Common myeloid progenitor, CD34-positive (primary cell): ENCODE results near the gene SLC2A4.

ENCODE experiments used
- CTCF ChIA-PET: fragments of 350-600 bp; sonication (Branson Sonifier 250); formaldehyde crosslinking; loops from one replicate; lab custom pipeline; 2021; ENCODE audit warnings: antibody characterized with exemption; lab: Charles Lee
- POLR2A ChIA-PET: fragments of 350-600 bp; sonication (Branson Sonifier 250); formaldehyde crosslinking; loops from one replicate; lab custom pipeline; 2021; ENCODE audit warnings: antibody characterized with exemption; lab: Charles Lee
- DNase-seq, 3 donors: peaks; one replicate each; pipeline versions ENCODE4 v3.0.0 to v3.0.0-alpha.2; 2013
- H3K27ac ChIP-seq, 2 experiments: 1 replicate in 1 of 2; 2 replicates in 1 of 2; pipeline ENCODE4 v1.7.0; 2013; ENCODE audit warnings: inconsistent platforms in 2 of 2, low read length in 2 of 2, mild to moderate bottlenecking in 2 of 2, low read depth in 1 of 2, moderate library complexity in 1 of 2; ENCODE audit not compliant: severe bottlenecking in 2 of 2, insufficient read depth in 1 of 2, poor library complexity in 1 of 2
- H3K27me3 ChIP-seq, 5 experiments: replicated peaks in 2 of 5; 1 replicate in 3 of 5; 2 replicates in 2 of 5; pipeline versions ENCODE4 v1.6.1 to v1.7.0; 2013; ENCODE audit warnings: low read length in 4 of 5, mild to moderate bottlenecking in 2 of 5, moderate library complexity in 2 of 5, inconsistent platforms in 1 of 5; ENCODE audit not compliant: insufficient read depth in 5 of 5, control insufficient read depth in 4 of 5
- H3K36me3 ChIP-seq, 4 experiments: 1 replicate in 2 of 4; 2 replicates in 2 of 4; pipeline versions ENCODE4 v1.6.1 to v1.7.0; 2013; ENCODE audit warnings: low read length in 3 of 4, control low read depth in 1 of 4, mild to moderate bottlenecking in 1 of 4; ENCODE audit not compliant: control insufficient read depth in 4 of 4, insufficient read depth in 4 of 4
- H3K4me1 ChIP-seq, 4 experiments: 1 replicate in 3 of 4; 2 replicates in 1 of 4; pipeline versions ENCODE4 v1.6.1 to v1.7.1; 2013; ENCODE audit warnings: low read length in 3 of 4, mild to moderate bottlenecking in 3 of 4, control low read depth in 1 of 4, inconsistent platforms in 1 of 4, moderate library complexity in 1 of 4; ENCODE audit not compliant: control insufficient read depth in 4 of 4, insufficient read depth in 4 of 4; ENCODE audit errors: control extremely low read depth in 1 of 4
- H3K4me3 ChIP-seq, 7 experiments: 1 replicate in 4 of 7; 2 replicates in 3 of 7; pipeline versions ENCODE4 v1.5.1 to v1.7.0; 2013; ENCODE audit warnings: mild to moderate bottlenecking in 7 of 7, low read length in 6 of 7, moderate library complexity in 6 of 7, inconsistent platforms in 2 of 7, low read depth in 2 of 7, control low read depth in 1 of 7; ENCODE audit not compliant: insufficient read depth in 4 of 7, control insufficient read depth in 1 of 7; ENCODE audit errors: extremely low read depth in 1 of 7
- H3K9me3 ChIP-seq, 5 experiments: 1 replicate in 4 of 5; 2 replicates in 1 of 5; pipeline versions ENCODE4 v1.6.1 to v1.7.1; 2013; ENCODE audit warnings: low read length in 4 of 5, mild to moderate bottlenecking in 2 of 5, inconsistent platforms in 1 of 5, low read depth in 1 of 5, moderate library complexity in 1 of 5; ENCODE audit not compliant: control insufficient read depth in 4 of 5, insufficient read depth in 2 of 5; ENCODE audit errors: control extremely low read depth in 1 of 5
- WGBS: methylation state at CpG from one replicate; pipeline ENCODE4 v1.1.5; 2013; ENCODE audit not compliant: insufficient coverage; 5-methylcytosine and 5-hydroxymethylcytosine counted together

SLC2A4 gene

GRCh38 chr17:7315570-7316235, 34.2 kb downstream of the SLC2A4 start:
- Histone ChIP-seq H3K36me3 (peaks cover 18 to 65% (median 55%) of the 10 kb centered on the region in 4 experiments), H3K27me3 (no peaks in the 10 kb centered on the region), H3K9me3 (no peaks in the 10 kb centered on the region), H3K4me1 (peaks cover 7 to 34% (median 20%) of the 10 kb centered on the region in 4 experiments), H3K4me3 (peak overlapping the region; percentile 53 to 92 (median 74)), H3K27ac (peak overlapping the region; percentile 62 to 79)
- CTCF ChIA-PET = interaction anchor here (0.6 to 3.1 kb wide), 7 partner anchors 9 to 94 kb away, joined by 3 to 16 read pairs (median 4); partner anchors contain the start of gene TMEM95
- POLR2A ChIA-PET = interaction anchor here (0.6 kb wide), 1 partner anchor 154 kb away, joined by 3 read pairs; no protein-coding TSS in a partner anchor
- 56% methylated on average over 24 of the region's 30 CpGs for WGBS
- no peak for DNase-seq

- no peak for DNase-seq
- WGBS = 92% methylated on average over 10 of the region's 16 CpGs
- H3K9me3 ChIP-seq = no peaks in the 10 kb centered on the region
Measured at GRCh38 chr17:7317161-7317803, 35.8 kb downstream of the SLC2A4 start.

GRCh38 chr17:7318121-7318860, 36.8 kb downstream of the SLC2A4 start:
- no peak for DNase-seq
- POLR2A ChIA-PET = no interaction called here
- Histone ChIP-seq H3K36me3 (peaks cover 21 to 68% (median 59%) of the 10 kb centered on the region in 4 experiments), H3K4me1 (peaks cover 7 to 24% (median 19%) of the 10 kb centered on the region in 4 experiments), H3K27ac (no peak overlapping the region), H3K27me3 (no peaks in the 10 kb centered on the region), H3K9me3 (no peaks in the 10 kb centered on the region), H3K4me3 (no peak overlapping the region)
- CTCF ChIA-PET = interaction anchor here (0.9 to 3.1 kb wide), 5 partner anchors 8 to 31 kb away, joined by 3 to 16 read pairs (median 4); no protein-coding TSS in a partner anchor
- WGBS = over 99% methylated on average over 9 of the region's 13 CpGs

More at GRCh38 chr17:7317161-7317803, 35.8 kb downstream of the SLC2A4 start:
- POLR2A ChIA-PET = no interaction called here
- H3K27me3 ChIP-seq = no peaks in the 10 kb centered on the region
- no peak overlapping the region for H3K27ac ChIP-seq
- peaks cover 13 to 68% (median 55%) of the 10 kb centered on the region in 4 experiments for H3K36me3 ChIP-seq
- H3K4me1 ChIP-seq = peaks cover 7 to 28% (median 19%) of the 10 kb centered on the region in 4 experiments
- H3K4me3 ChIP-seq = no peak overlapping the region
- CTCF ChIA-PET = interaction anchor here (0.9 to 3.1 kb wide), 4 partner anchors 9 to 32 kb away, joined by 3 to 16 read pairs (median 4); no protein-coding TSS in a partner anchor

- CTCF ChIA-PET = interaction anchor here (0.9 to 12.8 kb wide), 4 partner anchors 8 to 276 kb away, joined by 3 to 314 read pairs (median 4); partner anchors contain the start of gene ACAP1
Measured at GRCh38 chr17:7321466-7321865, 39.9 kb downstream of the SLC2A4 start.

GRCh38 chr17:7322520-7323194, 41.1 kb downstream of the SLC2A4 start:
- peaks cover 19 to 87% (median 71%) of the 10 kb centered on the region in 4 experiments for H3K36me3 ChIP-seq
- no peak overlapping the region for H3K27ac ChIP-seq
- WGBS = 98% methylated on average over 17 of the region's 22 CpGs
- peaks cover 0 to 3% (median 1%) of the 10 kb centered on the region in 4 experiments for H3K4me1 ChIP-seq
- ChIA-PET CTCF (interaction anchor here (0.5 to 12.8 kb wide), 7 partner anchors 9 to 277 kb away, joined by 3 to 314 read pairs (median 3); partner anchors contain the start of gene ACAP1), POLR2A (interaction anchor here (0.6 kb wide), 1 partner anchor 695 kb away, joined by 3 read pairs; no protein-coding TSS in a partner anchor)
- H3K9me3 ChIP-seq = no peaks in the 10 kb centered on the region
- H3K4me3 ChIP-seq = no peak overlapping the region
- no peak for DNase-seq
- no peaks in the 10 kb centered on the region for H3K27me3 ChIP-seq

More at GRCh38 chr17:7321466-7321865, 39.9 kb downstream of the SLC2A4 start:
- Histone ChIP-seq H3K27me3 (no peaks in the 10 kb centered on the region), H3K9me3 (no peaks in the 10 kb centered on the region), H3K4me1 (no peaks in the 10 kb centered on the region), H3K4me3 (no peak overlapping the region), H3K27ac (no peak overlapping the region), H3K36me3 (peaks cover 19 to 86% (median 75%) of the 10 kb centered on the region in 4 experiments)
- DNase-seq = no peak
- 99% methylated on average over 14 of the region's 15 CpGs for WGBS
- POLR2A ChIA-PET = no interaction called here
